ENCODE results near the gene IQGAP3. TPM values are rescaled to one million over a fixed set of nuclear protein-coding genes. Genes with fewer than 3 reads are reported as not detected.

IQGAP3 gene
- total and polyA plus RNA-seq, 2 experiments from 2014 or later = 11.9 to 31.8 TPM

- Mint-ChIP-seq H3K36me3 (ENCODE audit: low read depth) (peaks cover 5% of the 10 kb centered on the region; the same call in 2 of the 3 replicates), H3K4me1 (peaks cover 80% of the 10 kb centered on the region), H3K27me3 (ENCODE audit: insufficient read depth, low read depth, poor library complexity) (peaks cover 17% of the 10 kb centered on the region), H3K4me3 (no peak overlapping the region; the same call in 2 of the 3 replicates), H3K9me3 (no peaks in the 10 kb centered on the region; the same call in 2 of the 3 replicates), H3K27ac (no peak overlapping the region; the same call in 1 of the 2 replicates)
- H3K27ac ChIP-seq (ENCODE audit: low read depth) = 0 out of 2 replicates have a peak overlapping the region, but pooled peaks have one; percentile 45
- peak overlapping the region; percentile 53 for H3K4me3 ChIP-seq
- peaks cover 75% of the 10 kb centered on the region for H3K79me2 ChIP-seq (replicated peaks; ENCODE audit: insufficient read depth)
- DNase-seq (ENCODE audit: low spot score) (no peak), ATAC-seq (no peak)
- H3K4me2 ChIP-seq = peak overlapping the region; percentile 80
- peaks cover 57% of the 10 kb centered on the region for H3K4me1 ChIP-seq (ENCODE audit: insufficient read depth)
- peaks cover 14% of the 10 kb centered on the region for H4K20me1 ChIP-seq (replicated peaks; ENCODE audit: insufficient read depth)
- no peaks in the 10 kb centered on the region; the same call in 1 of the 2 replicates for H3K36me3 ChIP-seq (ENCODE audit: insufficient read depth)
- no peak for TF ChIP-seq ZNF462 (CRISPR knock-in tag; IDR thresholded peaks at IDR 0.05)
- TF ChIP-seq STAT1 (IDR thresholded peaks at IDR 0.05; ENCODE audit: unreplicated experiment) = no peak
- TF ChIP-seq ZNF114 (CRISPR knock-in tag; IDR thresholded peaks at IDR 0.05) = no peak
- TF ChIP-seq ETS1 (IDR thresholded peaks at IDR 0.05) = no peak
- TF ChIP-seq EZH2 (IDR thresholded peaks at IDR 0.05; ENCODE audit: low read depth, unreplicated experiment) = no peak
- TF ChIP-seq NANOG (IDR thresholded peaks at IDR 0.05; ENCODE audit: borderline replicate concordance) = no peak
- TF ChIP-seq ZNF331 (CRISPR knock-in tag; IDR thresholded peaks at IDR 0.05; ENCODE audit: low read depth) = no peak
- TF ChIP-seq CTCF (conservative IDR thresholded peaks at IDR 0.05; ENCODE audit: low read depth in 2 of 2) = no peak
- no peak for TF ChIP-seq POLR2AphosphoS5 (IDR thresholded peaks at IDR 0.05; ENCODE audit: low read depth)
- TF ChIP-seq CREB1 (CRISPR knock-in tag; IDR thresholded peaks at IDR 0.05; ENCODE audit: low read depth) = no peak
- no peak for TF ChIP-seq REST (IDR thresholded peaks at IDR 0.05; ENCODE audit: unreplicated experiment)
- H3K27me3 ChIP-seq (ENCODE audit: insufficient read depth) = no peaks in the 10 kb centered on the region
- H3K9me2 ChIP-seq (ENCODE audit: insufficient read depth) = no peaks in the 10 kb centered on the region
- H3F3A ChIP-seq (replicated peaks; ENCODE audit: low read depth) = no peaks in the 10 kb centered on the region
- no peak overlapping the region for H2AFZ ChIP-seq
Measured at GRCh38 chr1:156491151-156491949, 81.0 kb downstream of the IQGAP3 start.

All from GM23338 (cell line).